ENCODE results near the gene STK11. TPM values are rescaled to one million over a fixed set of nuclear protein-coding genes. Genes with fewer than 3 reads are reported as not detected.
A peak's percentile ranks its signal among the peaks of the same experiment; 100 is the strongest.

The STK11 gene
- total and polyA plus RNA-seq, 4 donors, result 30.1 to 59.5 (median 49.1) TPM

DNA sequence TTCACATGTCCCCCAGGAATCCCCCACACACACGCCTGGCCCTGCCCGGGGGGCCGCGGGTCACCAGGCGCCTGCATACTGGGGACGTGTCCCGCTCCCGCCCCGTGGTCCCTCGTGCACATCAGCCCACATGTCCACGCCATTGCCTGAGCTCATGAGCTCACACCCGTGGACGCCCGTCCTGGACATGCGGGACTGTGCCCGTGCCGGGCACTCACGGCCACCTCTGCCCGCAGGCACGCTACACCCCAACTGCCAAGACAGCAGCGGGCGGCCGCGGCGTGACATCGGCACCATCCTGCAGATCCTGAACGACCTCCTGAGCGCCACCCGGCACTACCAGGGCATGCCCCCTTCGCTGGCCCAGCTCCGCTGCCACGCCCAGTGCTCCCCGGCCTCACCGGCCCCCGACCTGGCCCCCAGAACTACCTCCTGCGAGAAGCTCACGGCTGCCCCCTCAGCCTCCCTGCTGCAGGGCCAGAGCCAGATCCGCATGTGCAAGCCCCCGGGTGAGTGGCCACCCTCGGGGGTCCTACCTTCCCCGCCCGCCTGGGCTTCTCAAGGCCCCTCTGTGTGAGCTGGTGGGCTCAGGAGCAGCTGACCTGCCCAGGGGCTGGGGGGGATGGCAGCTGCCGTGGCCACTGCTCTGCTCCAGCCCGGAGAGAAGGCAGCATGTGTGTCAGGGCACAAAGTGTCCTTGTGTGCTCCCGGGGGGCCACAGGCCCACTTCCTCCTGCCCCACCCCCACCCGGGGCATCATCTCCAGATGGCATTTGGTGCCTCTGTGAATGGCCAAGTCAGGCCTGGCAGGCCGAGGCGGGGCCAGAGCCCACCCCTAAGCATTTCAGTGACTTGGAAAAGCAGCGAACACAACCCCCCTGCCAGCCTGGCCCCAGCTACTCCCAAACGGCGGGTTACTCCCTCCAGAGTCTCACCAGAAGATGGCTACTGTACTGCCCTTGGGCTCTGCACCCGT lies 49.9 kb downstream of the STK11 start:
- no peaks in the 10 kb centered on the region for H3K27me3 ChIP-seq (ENCODE audit: control insufficient read depth in 1 of 2, insufficient read depth in 2 of 2, low read length in 1 of 2)
- peaks cover 0 to 1% of the 10 kb centered on the region in 2 donors for H3K4me1 ChIP-seq (ENCODE audit: control insufficient read depth in 1 of 2, insufficient read depth in 2 of 2, low read length in 2 of 2)
- 84 to 85% methylated on average over 52 of the region's 52 CpGs for WGBS, 2 donors
- H3K36me3 ChIP-seq (ENCODE audit: control insufficient read depth in 1 of 2, insufficient read depth in 2 of 2, low read length in 1 of 2), result peaks cover 6 to 9% of the 10 kb centered on the region in 2 donors
- DNase-seq (no peak), ATAC-seq (ENCODE audit: low FRiP score) (no peak)
- intact Hi-C loops (cut with DNase I), result no loop called here
- no peak overlapping the region for H3K4me3 ChIP-seq (ENCODE audit: low read length in 2 of 2)
- H3K27ac ChIP-seq (ENCODE audit: low read depth in 1 of 2, low read length in 2 of 2), result peak overlapping the region in 1 of 2 donors; percentile 11
- no peaks in the 10 kb centered on the region for H3K9me3 ChIP-seq (ENCODE audit: control insufficient read depth, low read length)

GRCh38 chr19:1256646-1257474 lies 51.3 kb downstream of the STK11 start:
- Histone ChIP-seq H3K27ac (ENCODE audit: low read depth in 1 of 2, low read length in 2 of 2) (no peak overlapping the region), H3K4me3 (ENCODE audit: low read length in 2 of 2) (no peak overlapping the region), H3K9me3 (ENCODE audit: control insufficient read depth, low read length) (no peaks in the 10 kb centered on the region), H3K4me1 (ENCODE audit: control insufficient read depth in 1 of 2, insufficient read depth in 2 of 2, low read length in 2 of 2) (peaks cover 0 to 2% of the 10 kb centered on the region in 2 donors), H3K36me3 (ENCODE audit: control insufficient read depth in 1 of 2, insufficient read depth in 2 of 2, low read length in 1 of 2) (peaks cover 6 to 9% of the 10 kb centered on the region in 2 donors), H3K27me3 (ENCODE audit: control insufficient read depth in 1 of 2, insufficient read depth in 2 of 2, low read length in 1 of 2) (no peaks in the 10 kb centered on the region)
- ATAC-seq (ENCODE audit: low FRiP score) (no peak), DNase-seq (no peak)
- intact Hi-C loops (cut with DNase I), result no loop called here
- WGBS, 2 donors, result 87 to 88% methylated on average over 46 of the region's 46 CpGs

DNA sequence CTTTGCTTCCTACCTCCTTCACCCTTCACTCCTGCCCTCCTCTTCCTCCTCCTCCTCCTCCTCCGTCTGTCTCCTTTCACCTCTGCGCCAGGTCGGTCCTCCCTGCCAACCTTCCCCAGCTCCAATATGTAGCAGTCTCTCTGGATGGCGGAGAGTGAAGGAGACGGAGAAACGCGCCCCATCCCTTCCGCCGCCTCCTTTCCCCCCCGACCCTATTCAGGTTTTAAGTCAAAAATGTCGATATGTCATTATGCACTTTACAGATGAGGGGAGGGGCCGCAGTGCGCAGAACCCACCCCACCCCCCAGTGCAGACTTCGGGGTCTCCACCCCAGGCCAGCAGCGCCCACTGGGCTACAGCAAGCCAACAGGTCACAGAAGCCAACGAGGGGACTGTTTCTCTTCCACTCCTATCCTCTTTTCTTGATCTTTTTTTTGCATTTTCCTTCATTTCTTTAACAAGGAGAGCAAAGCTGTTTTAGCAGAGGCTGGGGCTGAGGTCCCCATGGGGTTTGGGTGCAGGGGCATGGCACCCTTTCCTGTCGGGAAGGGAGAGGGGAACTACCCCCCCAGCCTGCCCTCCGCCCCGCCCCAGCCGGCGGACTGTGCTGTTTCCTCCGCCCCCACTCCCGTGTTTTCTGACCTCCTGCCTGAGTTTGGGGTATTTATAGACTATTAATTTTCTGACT lies 52.0 kb downstream of the STK11 start:
- H3K4me3 ChIP-seq (ENCODE audit: low read length in 2 of 2), result no peak overlapping the region
- H3K27me3 ChIP-seq (ENCODE audit: control insufficient read depth in 1 of 2, insufficient read depth in 2 of 2, low read length in 1 of 2), result no peaks in the 10 kb centered on the region
- ATAC-seq (ENCODE audit: low FRiP score) (no peak), DNase-seq (no peak)
- peaks cover 6 to 9% of the 10 kb centered on the region in 2 donors for H3K36me3 ChIP-seq (ENCODE audit: control insufficient read depth in 1 of 2, insufficient read depth in 2 of 2, low read length in 1 of 2)
- 67 to 71% methylated on average over 23 of the region's 23 CpGs for WGBS, 2 donors
- no peaks in the 10 kb centered on the region for H3K9me3 ChIP-seq (ENCODE audit: control insufficient read depth, low read length)
- H3K4me1 ChIP-seq (ENCODE audit: control insufficient read depth in 1 of 2, insufficient read depth in 2 of 2, low read length in 2 of 2), result peaks cover 0 to 2% of the 10 kb centered on the region in 2 donors
- no peak overlapping the region for H3K27ac ChIP-seq (ENCODE audit: low read depth in 1 of 2, low read length in 2 of 2)
- intact Hi-C loops (cut with DNase I), result no loop called here

- Histone ChIP-seq H3K27me3 (ENCODE audit: control insufficient read depth in 1 of 2, insufficient read depth in 2 of 2, low read length in 1 of 2) (no peaks in the 10 kb centered on the region), H3K9me3 (ENCODE audit: control insufficient read depth, low read length) (no peaks in the 10 kb centered on the region), H3K27ac (ENCODE audit: low read depth in 1 of 2, low read length in 2 of 2) (no peak overlapping the region), H3K4me3 (ENCODE audit: low read length in 2 of 2) (no peak overlapping the region), H3K36me3 (ENCODE audit: control insufficient read depth in 1 of 2, insufficient read depth in 2 of 2, low read length in 1 of 2) (peaks cover 6 to 9% of the 10 kb centered on the region in 2 donors), H3K4me1 (ENCODE audit: control insufficient read depth in 1 of 2, insufficient read depth in 2 of 2, low read length in 2 of 2) (peaks cover 0 to 2% of the 10 kb centered on the region in 2 donors)
- intact Hi-C loops (cut with DNase I), result no loop called here
- no peak for DNase-seq
- no peak for ATAC-seq (ENCODE audit: low FRiP score)
- WGBS, 2 donors, result 76 to 78% methylated on average over 8 of the region's 8 CpGs
Observed at GRCh38 chr19:1258163-1258492, 52.5 kb downstream of the STK11 start.

DNA sequence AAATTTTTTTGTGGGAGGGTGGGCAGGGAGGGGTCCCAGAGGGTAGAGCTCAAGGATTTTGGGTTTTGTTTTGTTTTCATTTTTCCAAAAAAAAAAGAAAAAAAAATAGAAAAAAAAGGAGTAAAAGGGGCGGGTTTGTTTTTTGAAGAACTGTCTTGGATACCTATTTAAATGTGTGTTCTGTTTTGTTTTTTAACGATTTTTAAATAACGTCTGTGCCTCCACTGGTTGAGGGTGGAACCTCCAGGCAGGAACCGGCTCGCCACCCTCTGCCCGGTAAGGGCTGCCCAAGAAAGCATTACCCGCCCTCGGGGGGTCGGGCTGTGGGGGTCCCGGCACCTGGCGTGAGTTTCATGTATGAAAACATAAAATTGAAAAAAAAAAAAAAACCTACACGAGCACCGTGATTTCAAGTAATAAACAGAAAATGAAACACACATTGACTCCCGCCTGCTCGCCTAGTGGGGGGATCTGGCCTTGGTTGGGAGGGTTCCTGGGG lies 53.2 kb downstream of the STK11 start:
- Histone ChIP-seq H3K4me3 (ENCODE audit: low read length in 2 of 2) (no peak overlapping the region), H3K27me3 (ENCODE audit: control insufficient read depth in 1 of 2, insufficient read depth in 2 of 2, low read length in 1 of 2) (no peaks in the 10 kb centered on the region), H3K4me1 (ENCODE audit: control insufficient read depth in 1 of 2, insufficient read depth in 2 of 2, low read length in 2 of 2) (peaks cover 0 to 2% of the 10 kb centered on the region in 2 donors), H3K36me3 (ENCODE audit: control insufficient read depth in 1 of 2, insufficient read depth in 2 of 2, low read length in 1 of 2) (peaks cover 6 to 9% of the 10 kb centered on the region in 2 donors), H3K27ac (ENCODE audit: low read depth in 1 of 2, low read length in 2 of 2) (peak overlapping the region in 1 of 2 donors; percentile 25), H3K9me3 (ENCODE audit: control insufficient read depth, low read length) (no peaks in the 10 kb centered on the region)
- DNase-seq (no peak), ATAC-seq (ENCODE audit: low FRiP score) (no peak)
- WGBS, 2 donors, result 30 to 35% methylated on average over 15 of the region's 15 CpGs
- intact Hi-C loops (cut with DNase I), result no loop called here

GRCh38 chr19:1259206-1259875 lies 53.8 kb downstream of the STK11 start:
- Histone ChIP-seq H3K4me1 (ENCODE audit: control insufficient read depth in 1 of 2, insufficient read depth in 2 of 2, low read length in 2 of 2) (peaks cover 0 to 2% of the 10 kb centered on the region in 2 donors), H3K27ac (ENCODE audit: low read depth in 1 of 2, low read length in 2 of 2) (peak overlapping the region in 1 of 2 donors; percentile 25), H3K4me3 (ENCODE audit: low read length in 2 of 2) (no peak overlapping the region), H3K27me3 (ENCODE audit: control insufficient read depth in 1 of 2, insufficient read depth in 2 of 2, low read length in 1 of 2) (no peaks in the 10 kb centered on the region), H3K36me3 (ENCODE audit: control insufficient read depth in 1 of 2, insufficient read depth in 2 of 2, low read length in 1 of 2) (peaks cover 6 to 9% of the 10 kb centered on the region in 2 donors), H3K9me3 (ENCODE audit: control insufficient read depth, low read length) (no peaks in the 10 kb centered on the region)
- peak in 1 of 2 donors; percentile 86 for DNase-seq
- 35 to 45% methylated on average over 15 to 17 of the region's 17 CpGs for WGBS, 2 donors
- ATAC-seq (ENCODE audit: low FRiP score), result peak; percentile 4
- intact Hi-C loops (cut with DNase I), result no loop called here

DNA sequence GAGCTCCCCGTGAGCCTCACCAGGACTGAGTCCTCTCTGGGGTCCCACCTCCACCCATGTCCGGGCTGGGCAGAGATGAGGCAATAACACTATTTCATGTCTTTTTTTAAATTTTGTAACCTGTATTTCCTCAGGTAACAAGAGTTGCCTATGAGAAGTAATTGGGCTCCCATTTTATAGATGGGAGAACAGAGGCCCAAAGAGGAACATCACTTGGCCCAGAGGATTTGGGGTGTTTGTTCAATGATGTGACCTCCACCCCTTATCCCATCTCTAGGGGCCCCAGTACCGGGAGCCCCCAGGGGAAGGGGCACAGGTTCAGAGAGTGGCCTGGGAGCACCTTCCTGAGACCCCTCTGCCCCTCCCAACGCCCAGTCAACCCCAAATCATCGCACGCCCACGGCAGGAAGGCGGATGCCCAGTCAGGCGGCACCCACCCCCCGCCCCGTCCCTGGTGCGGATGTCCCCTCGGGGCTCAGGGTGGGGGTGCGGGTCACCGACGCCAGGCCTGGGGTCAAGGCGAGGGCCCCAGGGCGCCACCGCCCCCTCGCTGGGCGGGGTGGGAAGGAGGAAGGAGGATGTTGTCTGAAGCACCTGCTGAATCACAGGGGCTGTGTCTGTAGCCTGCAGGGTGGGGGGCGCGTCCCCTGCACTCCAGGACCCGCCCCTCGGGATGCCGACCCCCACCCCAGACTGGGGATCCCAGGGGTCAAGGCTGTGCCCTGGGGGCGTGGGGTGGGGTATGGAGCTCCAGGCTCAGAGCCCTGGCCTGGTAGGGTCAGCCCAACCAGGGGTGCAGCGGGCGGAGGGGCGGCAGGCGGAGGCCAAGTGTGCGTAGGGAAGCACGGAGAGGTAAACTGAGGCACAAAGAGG lies 54.5 kb downstream of the STK11 start:
- intact Hi-C loops (cut with DNase I), result no loop called here
- Histone ChIP-seq H3K4me3 (ENCODE audit: low read length in 2 of 2) (no peak overlapping the region), H3K27me3 (ENCODE audit: control insufficient read depth in 1 of 2, insufficient read depth in 2 of 2, low read length in 1 of 2) (no peaks in the 10 kb centered on the region), H3K36me3 (ENCODE audit: control insufficient read depth in 1 of 2, insufficient read depth in 2 of 2, low read length in 1 of 2) (peaks cover 6 to 7% of the 10 kb centered on the region in 2 donors), H3K4me1 (ENCODE audit: control insufficient read depth in 1 of 2, insufficient read depth in 2 of 2, low read length in 2 of 2) (peaks cover 0 to 2% of the 10 kb centered on the region in 2 donors), H3K27ac (ENCODE audit: low read depth in 1 of 2, low read length in 2 of 2) (peak overlapping the region in 1 of 2 donors; percentile 53), H3K9me3 (ENCODE audit: control insufficient read depth, low read length) (no peaks in the 10 kb centered on the region)
- DNase-seq (no peak), ATAC-seq (ENCODE audit: low FRiP score) (no peak)
- WGBS, 2 donors, result 29 to 31% methylated on average over 33 of the region's 33 CpGs

Data from aorta (tissue), 5 donors.